Tracheal epithelial cell (primary cell): ENCODE data around the gene SLFN13. TPM values are rescaled to one million over a fixed set of nuclear protein-coding genes. Genes with fewer than 3 reads are reported as not detected.

Source experiments
- total RNA-seq: library from RNA; depleted of rRNA; stranded (reverse); fragments of >200 nt; gene quantifications from 2 replicates; pipeline ENCODE4 v1.2.1, GENCODE V29; 2014

SLFN13 gene
- total RNA-seq = 1.2 and 2.1 TPM in 2 replicates

GRCh38 chr17:35448214-35448898, at the start of gene SLFN13:
Gene SLFN13, minus strand, starts transcription at chr17:35448766. Its CDS starts 3,086 bp downstream, at chr17:35445680.

DNA sequence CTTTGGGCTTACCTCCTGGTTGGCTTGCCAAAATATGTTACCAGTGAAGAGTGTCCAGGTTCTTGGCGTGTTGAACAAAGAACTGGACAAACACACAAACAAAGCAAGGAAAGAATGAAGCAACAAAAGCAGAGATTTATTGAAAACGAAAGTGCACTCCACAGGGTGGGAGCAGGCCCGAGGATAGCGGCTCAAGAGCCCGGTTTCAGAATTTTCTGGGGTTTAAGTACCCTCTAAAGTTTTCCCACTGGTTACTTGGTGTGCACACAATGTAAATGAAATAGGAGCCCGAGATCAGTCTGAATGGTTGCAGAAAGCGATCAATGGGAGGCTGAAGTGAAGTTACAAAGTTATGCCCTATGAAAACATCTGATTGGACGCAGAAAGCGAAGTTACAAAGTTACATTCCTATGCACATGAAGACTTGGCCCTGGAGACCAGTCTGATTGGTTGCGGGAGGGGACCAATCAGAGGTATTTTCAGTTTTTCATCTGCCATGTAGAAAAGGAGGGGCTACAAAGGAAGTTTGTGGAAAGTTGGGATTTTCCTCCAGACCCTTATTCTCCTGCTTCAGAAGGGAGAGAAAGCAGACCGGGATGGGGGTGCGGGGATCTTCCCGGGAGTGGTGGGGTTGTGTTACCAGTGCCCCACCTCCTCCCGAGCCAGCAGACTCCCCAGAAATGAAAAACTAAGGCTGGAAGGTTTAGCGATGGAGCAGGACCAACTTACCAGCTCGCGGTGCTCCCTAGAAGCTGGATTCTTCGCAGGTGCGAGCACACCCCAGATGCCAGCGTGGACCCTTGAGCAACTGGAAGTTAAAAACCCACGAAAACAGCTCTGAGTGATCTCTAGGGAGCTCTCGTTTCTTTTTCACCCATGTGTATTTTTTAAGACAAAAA, 16.1 kb downstream of the SLFN13 start, which contains the start of gene SLFN12:
Gene SLFN12 (minus strand): TSS at position 325 of the 899 bp plus-strand sequence. CDS start 9,472 bp downstream, outside the sequence.

Other genes starting within 250 kb of the SLFN13 start
- 61.0 and 64.6 TPM in 2 replicates for gene SLFN5, start 205.7 kb downstream of the SLFN13 start, total RNA-seq
- 4.3 and 9.6 TPM in 2 replicates for gene SLFN11, start 75.1 kb downstream of the SLFN13 start, total RNA-seq
- gene SLFN12, start 16.3 kb downstream of the SLFN13 start, total RNA-seq = 5.5 and 11.1 TPM in 2 replicates
- not detected in 2 replicates for gene SLFN12L, start 88.9 kb upstream of the SLFN13 start, total RNA-seq
- gene SLFN14, start 112.1 kb upstream of the SLFN13 start, total RNA-seq = not detected in 2 replicates
- 1.9 and 5.1 TPM in 2 replicates for gene PEX12, start 129.8 kb upstream of the SLFN13 start, total RNA-seq
- gene AP2B1, start 138.6 kb upstream of the SLFN13 start, total RNA-seq = 44.3 and 58.3 TPM in 2 replicates